Fibroblast of the conjunctiva (primary cell): ENCODE data around the gene ATP2B1.

Experiments
- DNase-seq: peaks from one replicate; pipeline ENCODE4 v3.0.0-alpha.2; 2010; ENCODE audit warnings: low read depth

ATP2B1 gene

DNA sequence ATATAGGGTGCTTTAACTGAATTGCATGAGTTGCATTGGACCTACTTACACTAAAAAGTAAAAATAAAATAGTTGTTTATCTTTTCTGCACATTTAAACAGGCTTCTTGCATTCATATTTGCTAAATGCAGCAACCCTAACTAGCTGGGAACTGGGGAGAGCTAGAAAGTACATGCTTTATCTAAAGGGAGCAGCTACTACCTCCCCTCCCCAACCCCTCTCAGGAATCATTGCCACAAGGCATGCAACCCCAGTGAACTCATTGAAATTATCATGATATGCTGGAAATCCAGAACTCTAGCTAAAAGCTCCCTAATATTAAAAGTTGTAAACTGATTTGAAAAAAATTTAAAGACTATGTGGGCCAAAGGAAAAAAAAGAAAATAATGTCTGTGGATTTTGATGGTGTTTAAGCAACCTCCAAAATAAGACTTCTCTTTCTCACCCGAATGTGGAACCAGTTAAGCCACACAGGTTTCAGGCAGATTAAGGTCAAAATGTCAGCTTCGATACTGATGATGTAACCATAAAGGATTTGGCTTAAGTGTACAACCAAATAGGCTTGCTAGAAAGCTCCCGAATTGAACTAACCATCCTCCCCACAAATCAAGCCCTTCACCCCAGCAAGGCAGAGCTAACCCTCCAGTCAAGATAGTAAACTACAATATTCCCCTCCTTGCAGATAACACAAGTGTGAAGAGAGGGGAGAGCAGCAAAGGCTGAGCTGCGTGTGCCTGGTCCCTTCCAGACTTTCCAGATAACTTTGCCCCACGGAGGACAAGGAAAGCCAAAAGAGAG, 169.0 kb downstream of the ATP2B1 start:
- DNase-seq: no peak

GRCh38 chr12:89538897-89539296, 169.7 kb downstream of the ATP2B1 start:
- DNase-seq: no peak
